ENCODE data around the gene NEBL. TPM values are rescaled to one million over a fixed set of nuclear protein-coding genes. Genes with fewer than 3 reads are reported as not detected.

NEBL gene
- total and polyA plus RNA-seq, 4 donors = 0.18 to 4.3 (median 1.5) TPM

- H3K9me3 ChIP-seq (ENCODE audit: control insufficient read depth, low read length) = no peaks in the 10 kb centered on the region
- intact Hi-C loops (cut with DNase I) = no loop called here
- WGBS, 2 donors = 45 to 95% methylated on average over 2 of the region's 2 CpGs
- H3K4me3 ChIP-seq (ENCODE audit: low read length in 2 of 2) = no peak overlapping the region
- no peak for DNase-seq
- H3K4me1 ChIP-seq (ENCODE audit: control insufficient read depth in 1 of 2, insufficient read depth in 2 of 2, low read length in 2 of 2) = no peaks in the 10 kb centered on the region
- H3K27ac ChIP-seq (ENCODE audit: low read depth in 1 of 2, low read length in 2 of 2) = no peak overlapping the region
- H3K36me3 ChIP-seq (ENCODE audit: control insufficient read depth in 1 of 2, insufficient read depth in 2 of 2, low read length in 1 of 2) = no peaks in the 10 kb centered on the region
- ATAC-seq (ENCODE audit: low FRiP score) = no peak
- H3K27me3 ChIP-seq (ENCODE audit: control insufficient read depth in 1 of 2, insufficient read depth in 2 of 2, low read length in 1 of 2) = no peaks in the 10 kb centered on the region
Measured at GRCh38 chr10:20882091-20882490, 15.0 kb downstream of the NEBL start.

- Histone ChIP-seq H3K27me3 (ENCODE audit: control insufficient read depth in 1 of 2, insufficient read depth in 2 of 2, low read length in 1 of 2) (no peaks in the 10 kb centered on the region), H3K4me3 (ENCODE audit: low read length in 2 of 2) (no peak overlapping the region), H3K27ac (ENCODE audit: low read depth in 1 of 2, low read length in 2 of 2) (no peak overlapping the region), H3K36me3 (ENCODE audit: control insufficient read depth in 1 of 2, insufficient read depth in 2 of 2, low read length in 1 of 2) (no peaks in the 10 kb centered on the region), H3K4me1 (ENCODE audit: control insufficient read depth in 1 of 2, insufficient read depth in 2 of 2, low read length in 2 of 2) (no peaks in the 10 kb centered on the region), H3K9me3 (ENCODE audit: control insufficient read depth, low read length) (no peaks in the 10 kb centered on the region)
- WGBS, 2 donors = 91 to 97% methylated on average over 2 of the region's 2 CpGs
- DNase-seq (no peak), ATAC-seq (ENCODE audit: low FRiP score) (no peak)
- intact Hi-C loops (cut with DNase I) = no loop called here
Measured at GRCh38 chr10:20879136-20879535, 18.0 kb downstream of the NEBL start.

- H3K9me3 ChIP-seq (ENCODE audit: control insufficient read depth, low read length) = no peaks in the 10 kb centered on the region
- no peak overlapping the region for H3K4me3 ChIP-seq (ENCODE audit: low read length in 2 of 2)
- WGBS, 2 donors = 83 to 85% methylated on average over 7 of the region's 7 CpGs
- no peak for DNase-seq
- no peak for ATAC-seq (ENCODE audit: low FRiP score)
- no peaks in the 10 kb centered on the region for H3K36me3 ChIP-seq (ENCODE audit: control insufficient read depth in 1 of 2, insufficient read depth in 2 of 2, low read length in 1 of 2)
- no peaks in the 10 kb centered on the region for H3K4me1 ChIP-seq (ENCODE audit: control insufficient read depth in 1 of 2, insufficient read depth in 2 of 2, low read length in 2 of 2)
- H3K27me3 ChIP-seq (ENCODE audit: control insufficient read depth in 1 of 2, insufficient read depth in 2 of 2, low read length in 1 of 2) = no peaks in the 10 kb centered on the region
- intact Hi-C loops (cut with DNase I) = no loop called here
- H3K27ac ChIP-seq (ENCODE audit: low read depth in 1 of 2, low read length in 2 of 2) = no peak overlapping the region
Measured at GRCh38 chr10:20877986-20878983, 18.8 kb downstream of the NEBL start.

GRCh38 chr10:20877554-20877953 is 19.6 kb downstream of the NEBL start:
- no peak overlapping the region for H3K27ac ChIP-seq (ENCODE audit: low read depth in 1 of 2, low read length in 2 of 2)
- 76 to 94% methylated on average over 7 of the region's 7 CpGs for WGBS, 2 donors
- DNase-seq = no peak
- no peaks in the 10 kb centered on the region for H3K9me3 ChIP-seq (ENCODE audit: control insufficient read depth, low read length)
- intact Hi-C loops (cut with DNase I) = no loop called here
- no peak for ATAC-seq (ENCODE audit: low FRiP score)
- H3K27me3 ChIP-seq (ENCODE audit: control insufficient read depth in 1 of 2, insufficient read depth in 2 of 2, low read length in 1 of 2) = no peaks in the 10 kb centered on the region
- no peak overlapping the region for H3K4me3 ChIP-seq (ENCODE audit: low read length in 2 of 2)
- no peaks in the 10 kb centered on the region for H3K36me3 ChIP-seq (ENCODE audit: control insufficient read depth in 1 of 2, insufficient read depth in 2 of 2, low read length in 1 of 2)
- H3K4me1 ChIP-seq (ENCODE audit: control insufficient read depth in 1 of 2, insufficient read depth in 2 of 2, low read length in 2 of 2) = no peaks in the 10 kb centered on the region

DNA sequence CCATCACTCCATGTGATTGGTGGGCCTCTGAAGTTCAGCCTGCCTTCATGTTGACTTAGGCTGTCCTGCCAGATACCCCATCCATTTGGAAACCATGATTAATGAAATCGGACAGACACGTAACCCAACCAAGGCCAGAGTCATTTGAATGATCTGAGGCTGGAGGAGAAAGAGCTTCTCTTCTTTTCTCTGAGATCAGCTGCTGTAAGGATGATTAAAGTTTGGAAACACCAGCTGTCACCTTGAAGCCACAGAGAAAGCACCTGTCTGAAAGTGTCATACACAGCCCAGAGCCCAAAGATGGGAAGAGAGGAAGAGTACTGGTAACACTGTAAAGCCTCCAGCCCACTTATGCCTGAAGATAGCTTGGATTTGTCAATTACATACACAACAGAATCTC is 22.9 kb downstream of the NEBL start:
- no peak overlapping the region for H3K4me3 ChIP-seq (ENCODE audit: low read length in 2 of 2)
- H3K4me1 ChIP-seq (ENCODE audit: control insufficient read depth in 1 of 2, insufficient read depth in 2 of 2, low read length in 2 of 2) = no peaks in the 10 kb centered on the region
- H3K9me3 ChIP-seq (ENCODE audit: control insufficient read depth, low read length) = no peaks in the 10 kb centered on the region
- no peaks in the 10 kb centered on the region for H3K27me3 ChIP-seq (ENCODE audit: control insufficient read depth in 1 of 2, insufficient read depth in 2 of 2, low read length in 1 of 2)
- no peak for DNase-seq
- intact Hi-C loops (cut with DNase I) = no loop called here
- no peaks in the 10 kb centered on the region for H3K36me3 ChIP-seq (ENCODE audit: control insufficient read depth in 1 of 2, insufficient read depth in 2 of 2, low read length in 1 of 2)
- no peak overlapping the region for H3K27ac ChIP-seq (ENCODE audit: low read depth in 1 of 2, low read length in 2 of 2)
- 92 to 94% methylated on average over 2 of the region's 2 CpGs for WGBS, 2 donors
- no peak for ATAC-seq (ENCODE audit: low FRiP score)

GRCh38 chr10:20871970-20872369 is 25.1 kb downstream of the NEBL start:
- no peaks in the 10 kb centered on the region for H3K27me3 ChIP-seq (ENCODE audit: control insufficient read depth in 1 of 2, insufficient read depth in 2 of 2, low read length in 1 of 2)
- 76 to 90% methylated on average over 7 of the region's 7 CpGs for WGBS, 2 donors
- no peaks in the 10 kb centered on the region for H3K4me1 ChIP-seq (ENCODE audit: control insufficient read depth in 1 of 2, insufficient read depth in 2 of 2, low read length in 2 of 2)
- no peaks in the 10 kb centered on the region for H3K9me3 ChIP-seq (ENCODE audit: control insufficient read depth, low read length)
- DNase-seq (no peak), ATAC-seq (ENCODE audit: low FRiP score) (no peak)
- no peaks in the 10 kb centered on the region for H3K36me3 ChIP-seq (ENCODE audit: control insufficient read depth in 1 of 2, insufficient read depth in 2 of 2, low read length in 1 of 2)
- H3K4me3 ChIP-seq (ENCODE audit: low read length in 2 of 2) = no peak overlapping the region
- intact Hi-C loops (cut with DNase I) = no loop called here
- H3K27ac ChIP-seq (ENCODE audit: low read depth in 1 of 2, low read length in 2 of 2) = no peak overlapping the region

DNA sequence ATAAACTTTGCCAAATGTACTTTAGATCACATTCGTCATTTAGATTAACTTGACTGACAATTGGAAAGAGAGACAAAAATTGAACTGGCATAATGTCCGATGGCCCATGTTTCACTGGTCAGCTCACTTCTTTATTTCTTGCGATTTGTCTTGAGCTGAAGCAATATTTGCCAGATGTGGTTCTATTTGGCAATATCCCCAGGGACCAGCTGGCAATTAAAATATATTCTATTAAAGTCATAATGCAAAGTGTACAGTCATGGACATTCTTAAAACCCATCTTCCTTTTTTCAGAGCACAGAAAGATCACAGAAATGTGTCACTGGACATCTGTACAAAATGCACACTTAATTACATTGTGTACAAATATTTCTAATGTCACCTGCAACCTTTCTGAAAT is 26.3 kb downstream of the NEBL start:
- intact Hi-C loops (cut with DNase I) = no loop called here
- Histone ChIP-seq H3K4me3 (ENCODE audit: low read length in 2 of 2) (no peak overlapping the region), H3K36me3 (ENCODE audit: control insufficient read depth in 1 of 2, insufficient read depth in 2 of 2, low read length in 1 of 2) (no peaks in the 10 kb centered on the region), H3K9me3 (ENCODE audit: control insufficient read depth, low read length) (no peaks in the 10 kb centered on the region), H3K4me1 (ENCODE audit: control insufficient read depth in 1 of 2, insufficient read depth in 2 of 2, low read length in 2 of 2) (no peaks in the 10 kb centered on the region), H3K27ac (ENCODE audit: low read depth in 1 of 2, low read length in 2 of 2) (no peak overlapping the region), H3K27me3 (ENCODE audit: control insufficient read depth in 1 of 2, insufficient read depth in 2 of 2, low read length in 1 of 2) (no peaks in the 10 kb centered on the region)
- WGBS, 2 donors = 41 to 49% methylated on average over 3 of the region's 3 CpGs
- DNase-seq (no peak), ATAC-seq (ENCODE audit: low FRiP score) (no peak)

DNA sequence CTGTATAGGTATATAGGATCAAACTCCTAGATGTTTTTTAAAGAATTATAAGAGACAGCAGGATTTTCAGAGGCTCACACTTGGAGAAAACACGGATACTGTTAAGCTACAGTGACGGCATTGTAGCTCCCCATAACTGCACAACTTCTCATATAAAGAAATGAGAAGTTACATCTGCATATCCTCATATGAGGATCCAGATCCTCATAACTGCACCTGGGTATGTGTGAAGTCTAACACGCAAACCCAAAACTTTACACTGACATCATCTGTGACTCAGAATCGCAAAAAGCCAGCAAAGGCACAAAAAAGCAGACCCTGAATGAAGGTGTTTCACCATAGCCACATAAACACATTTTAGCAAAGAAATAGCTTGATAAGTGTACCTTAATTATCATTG is 34.1 kb downstream of the NEBL start:
- no peaks in the 10 kb centered on the region for H3K36me3 ChIP-seq (ENCODE audit: control insufficient read depth in 1 of 2, insufficient read depth in 2 of 2, low read length in 1 of 2)
- H3K27ac ChIP-seq (ENCODE audit: low read depth in 1 of 2, low read length in 2 of 2) = no peak overlapping the region
- H3K27me3 ChIP-seq (ENCODE audit: control insufficient read depth in 1 of 2, insufficient read depth in 2 of 2, low read length in 1 of 2) = no peaks in the 10 kb centered on the region
- H3K9me3 ChIP-seq (ENCODE audit: control insufficient read depth, low read length) = no peaks in the 10 kb centered on the region
- H3K4me3 ChIP-seq (ENCODE audit: low read length in 2 of 2) = no peak overlapping the region
- intact Hi-C loops (cut with DNase I) = no loop called here
- DNase-seq (no peak), ATAC-seq (ENCODE audit: low FRiP score) (no peak)
- WGBS, 2 donors = 70 to 91% methylated on average over 4 of the region's 4 CpGs
- H3K4me1 ChIP-seq (ENCODE audit: control insufficient read depth in 1 of 2, insufficient read depth in 2 of 2, low read length in 2 of 2) = no peaks in the 10 kb centered on the region
